ENCODE results near the gene CHSY1.

GRCh38 chr15:101206176-101206591 lies 45.7 kb downstream of the CHSY1 start:
- no peak for TF ChIP-seq EZH2 (IDR thresholded peaks at IDR 0.05)
- TF ChIP-seq, protein P1, sequence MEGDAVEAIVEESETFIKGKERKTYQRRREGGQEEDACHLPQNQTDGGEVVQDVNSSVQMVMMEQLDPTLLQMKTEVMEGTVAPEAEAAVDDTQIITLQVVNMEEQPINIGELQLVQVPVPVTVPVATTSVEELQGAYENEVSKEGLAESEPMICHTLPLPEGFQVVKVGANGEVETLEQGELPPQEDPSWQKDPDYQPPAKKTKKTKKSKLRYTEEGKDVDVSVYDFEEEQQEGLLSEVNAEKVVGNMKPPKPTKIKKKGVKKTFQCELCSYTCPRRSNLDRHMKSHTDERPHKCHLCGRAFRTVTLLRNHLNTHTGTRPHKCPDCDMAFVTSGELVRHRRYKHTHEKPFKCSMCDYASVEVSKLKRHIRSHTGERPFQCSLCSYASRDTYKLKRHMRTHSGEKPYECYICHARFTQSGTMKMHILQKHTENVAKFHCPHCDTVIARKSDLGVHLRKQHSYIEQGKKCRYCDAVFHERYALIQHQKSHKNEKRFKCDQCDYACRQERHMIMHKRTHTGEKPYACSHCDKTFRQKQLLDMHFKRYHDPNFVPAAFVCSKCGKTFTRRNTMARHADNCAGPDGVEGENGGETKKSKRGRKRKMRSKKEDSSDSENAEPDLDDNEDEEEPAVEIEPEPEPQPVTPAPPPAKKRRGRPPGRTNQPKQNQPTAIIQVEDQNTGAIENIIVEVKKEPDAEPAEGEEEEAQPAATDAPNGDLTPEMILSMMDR (IDR thresholded peaks at IDR 0.05) = no peak

Data from neural progenitor cell (in vitro differentiated cells).